Activated T-cell treated with anti-CD3 and anti-CD28 coated beads, Interleukin-2, amount 50 U/mL, for 4 hours (primary cell): ENCODE data around the gene GGT7. TPM values are rescaled to one million over a fixed set of nuclear protein-coding genes. Genes with fewer than 3 reads are reported as not detected.
"Not testable (repeated sequence)": the region's sequence is repeated elsewhere in the genome, so short reads cannot be mapped to it uniquely, and the experiment has no call there.

Experiments
- ATAC-seq, 2 donors: fragments of 200-7000 bp; cut with Tn5 transposase; one replicate each; pipeline ENCODE4 v1.10.0; 2021
- DNase-seq: peaks from one replicate; pipeline ENCODE4 v3.0.0-alpha.2; 2020
- H3K27me3 Mint-ChIP-seq: one replicate; pipeline ENCODE4 v1.8.0; 2021; ENCODE audit warnings: low read depth, mixed read lengths
- H3K36me3 Mint-ChIP-seq: one replicate; pipeline ENCODE4 v1.8.0; 2022; ENCODE audit warnings: mixed read lengths; ENCODE audit not compliant: insufficient read depth
- H3K4me1 Mint-ChIP-seq: one replicate; pipeline ENCODE4 v1.8.0; 2021; ENCODE audit warnings: low read depth, mixed read lengths
- H3K4me3 Mint-ChIP-seq: one replicate; pipeline ENCODE4 v1.8.0; 2021; ENCODE audit warnings: mild to moderate bottlenecking, moderate library complexity, mixed read lengths
- H3K9me3 Mint-ChIP-seq: one replicate; pipeline ENCODE4 v1.8.0; 2021; ENCODE audit warnings: mixed read lengths
- total RNA-seq, 3 donors: library from RNA; stranded (reverse); gene quantifications; one replicate each; pipeline ENCODE4 v1.2.1, GENCODE V29; 2021

The GGT7 gene
- total RNA-seq, 3 donors from 2014 or later = 11.6 to 13.5 (median 13.2) TPM

GRCh38 chr20:34842143-34842542, 30.5 kb downstream of the GGT7 start:
- no peaks in the 10 kb centered on the region for H3K9me3 Mint-ChIP-seq
- H3K27me3 Mint-ChIP-seq = peaks cover 7% of the 10 kb centered on the region
- ATAC-seq (no peak), DNase-seq (no peak)
- H3K36me3 Mint-ChIP-seq = peaks cover 5% of the 10 kb centered on the region
- no peaks in the 10 kb centered on the region for H3K4me1 Mint-ChIP-seq
- no peak overlapping the region for H3K4me3 Mint-ChIP-seq

DNA sequence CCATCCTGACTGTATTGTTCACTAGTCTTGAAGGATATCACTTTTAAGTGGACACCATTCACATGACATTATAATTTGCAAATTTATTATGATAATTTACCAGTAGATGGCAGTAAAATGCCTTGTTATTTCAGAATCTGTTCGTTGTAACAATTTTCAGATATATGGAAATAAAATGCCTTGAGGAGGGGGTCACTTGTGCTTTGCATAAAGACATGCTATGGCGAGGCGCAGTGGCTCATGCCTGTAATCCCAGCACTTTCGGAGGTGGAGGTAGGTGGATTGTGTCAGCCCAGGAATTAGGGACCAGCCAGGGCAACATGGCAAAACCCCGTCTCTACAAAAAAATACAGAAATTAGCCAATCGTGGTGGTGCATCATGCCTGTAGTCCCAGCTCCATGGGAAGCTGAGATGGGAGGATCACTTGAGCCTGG, 38.2 kb downstream of the GGT7 start:
- no peak for DNase-seq

DNA sequence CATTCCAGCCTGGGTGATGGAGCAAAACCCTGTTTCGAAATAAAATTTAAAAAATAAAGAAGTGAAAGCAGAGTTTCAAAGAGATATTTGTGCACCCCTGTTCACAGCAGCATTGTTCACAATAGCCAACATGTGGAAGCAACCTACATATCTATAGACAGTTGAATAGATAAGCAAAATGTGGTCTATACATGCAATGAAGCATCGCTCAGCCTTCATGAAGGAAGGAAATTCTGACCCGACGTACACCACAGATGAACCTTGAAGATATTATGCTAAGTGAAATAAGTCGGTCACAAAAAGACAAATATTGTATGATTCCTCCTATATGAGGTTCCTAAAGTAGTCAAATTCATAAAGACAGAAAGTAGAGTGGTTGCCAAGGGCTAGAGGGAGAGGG, 40.7 kb downstream of the GGT7 start:
- peaks cover 2% of the 10 kb centered on the region for H3K4me1 Mint-ChIP-seq
- peaks cover 10% of the 10 kb centered on the region for H3K27me3 Mint-ChIP-seq
- no peaks in the 10 kb centered on the region for H3K9me3 Mint-ChIP-seq
- no peak for ATAC-seq
- no peak overlapping the region for H3K4me3 Mint-ChIP-seq
- H3K36me3 Mint-ChIP-seq = no peaks in the 10 kb centered on the region
- DNase-seq = no peak

More for the DNA sequence above, 38.2 kb downstream of the GGT7 start:
- peaks cover 10% of the 10 kb centered on the region for H3K27me3 Mint-ChIP-seq
- peaks cover 2% of the 10 kb centered on the region for H3K4me1 Mint-ChIP-seq
- H3K9me3 Mint-ChIP-seq = no peaks in the 10 kb centered on the region
- H3K36me3 Mint-ChIP-seq = no peaks in the 10 kb centered on the region
- ATAC-seq = peak in 1 of 2 donors; percentile 43
- no peak overlapping the region for H3K4me3 Mint-ChIP-seq

DNA sequence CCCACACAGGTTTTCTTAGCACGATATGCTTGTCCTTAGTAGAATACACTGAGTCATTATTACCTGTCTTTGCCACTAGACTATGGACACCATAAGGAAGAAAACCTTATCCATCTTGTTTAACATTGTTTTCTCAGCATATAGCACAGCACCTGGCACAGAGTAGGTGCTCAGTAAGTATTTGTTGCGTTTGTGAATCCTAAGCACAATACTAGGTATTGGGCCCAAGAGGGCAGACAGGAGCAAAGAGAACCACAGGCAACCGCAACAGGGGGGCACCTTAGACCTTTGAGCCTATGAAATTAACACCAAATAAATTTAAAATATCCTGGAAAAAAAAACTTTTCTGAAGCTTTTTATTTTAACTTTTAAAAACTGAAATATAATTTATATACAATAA, 43.5 kb downstream of the GGT7 start:
- no peaks in the 10 kb centered on the region for H3K9me3 Mint-ChIP-seq

GRCh38 chr20:34825530-34826362, 46.9 kb downstream of the GGT7 start, which contains the start of gene NCOA6:
Gene NCOA6, minus strand, starts transcription at chr20:34825651. Its CDS starts 43,296 bp downstream, at chr20:34782355.
- Mint-ChIP-seq H3K4me1 (peaks cover 39% of the 10 kb centered on the region), H3K9me3 (no peaks in the 10 kb centered on the region), H3K36me3 (peaks cover 1% of the 10 kb centered on the region), H3K4me3 (peak within 1 kb of the TSS; percentile 93), H3K27me3 (no peaks in the 10 kb centered on the region)
- peak; percentile 87 for DNase-seq
- ATAC-seq = peak; percentile 76 to 77

More for the DNA sequence above, 43.5 kb downstream of the GGT7 start:
- Mint-ChIP-seq H3K36me3 (no peaks in the 10 kb centered on the region), H3K27me3 (peaks cover 7% of the 10 kb centered on the region), H3K4me1 (peaks cover 11% of the 10 kb centered on the region), H3K4me3 (no peak overlapping the region)
- no peak for DNase-seq
- no peak for ATAC-seq

DNA sequence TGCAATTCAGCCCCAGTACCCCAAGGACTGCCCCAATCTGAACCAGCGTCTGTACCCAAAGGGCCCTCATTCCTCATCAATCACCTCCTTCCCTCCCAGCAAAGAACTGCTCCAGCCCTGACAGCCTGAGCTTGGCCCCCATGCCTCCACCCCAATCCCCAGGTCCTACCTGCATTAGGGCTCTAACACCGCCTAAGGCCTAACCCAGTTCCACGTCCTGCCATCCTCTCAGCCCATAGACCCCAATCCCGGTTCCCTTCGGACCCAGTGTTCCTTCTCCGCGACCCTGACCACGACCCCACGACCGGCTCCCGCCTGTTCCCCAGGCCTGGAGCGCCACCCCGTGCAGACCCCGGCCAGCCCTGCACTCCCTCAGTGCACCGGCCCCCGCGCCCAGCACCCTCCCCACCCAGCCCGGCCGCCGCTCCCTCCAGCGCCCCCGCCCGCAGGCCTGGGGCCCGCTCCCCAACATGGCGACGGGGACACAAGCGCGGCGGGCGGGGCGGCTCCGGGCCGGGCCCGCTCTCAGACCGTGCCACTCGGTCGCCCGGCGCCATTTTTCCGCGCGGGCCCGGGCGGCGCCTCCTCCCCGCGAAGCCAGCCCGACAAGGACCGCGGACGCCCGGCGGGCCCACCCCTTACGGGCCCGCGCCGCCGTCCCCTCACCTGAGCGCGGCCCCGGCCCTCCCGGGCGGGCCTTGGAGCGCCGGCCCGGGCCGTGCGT, 47.7 kb downstream of the GGT7 start:
- H3K36me3 Mint-ChIP-seq = peaks cover 1% of the 10 kb centered on the region
- H3K4me3 Mint-ChIP-seq = peak overlapping the region; percentile 93
- H3K27me3 Mint-ChIP-seq = no peaks in the 10 kb centered on the region
- peaks cover 43% of the 10 kb centered on the region for H3K4me1 Mint-ChIP-seq
- ATAC-seq = peak; percentile 89
- no peaks in the 10 kb centered on the region for H3K9me3 Mint-ChIP-seq
- DNase-seq = peak; percentile 58

DNA sequence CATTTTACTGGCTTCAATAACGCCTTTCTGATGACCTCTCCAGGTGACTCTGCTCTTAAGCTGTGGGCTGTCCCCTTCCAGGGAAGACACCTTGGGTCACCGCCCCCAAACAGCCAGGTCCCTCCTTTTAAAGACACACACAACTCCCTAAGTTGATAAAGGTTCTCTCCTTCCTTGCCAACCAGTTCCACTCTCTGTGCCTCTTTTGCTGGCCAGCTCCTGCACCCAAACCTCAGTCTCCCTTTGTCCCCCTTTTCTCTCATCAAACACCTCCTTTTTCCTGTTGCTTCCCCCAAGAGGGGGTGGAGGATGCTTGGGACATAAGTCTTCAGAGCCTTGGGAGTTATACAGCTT, 48.2 kb downstream of the GGT7 start:
- Mint-ChIP-seq H3K4me3 (peak overlapping the region; percentile 93), H3K4me1 (peaks cover 47% of the 10 kb centered on the region), H3K27me3 (no peaks in the 10 kb centered on the region), H3K9me3 (no peaks in the 10 kb centered on the region), H3K36me3 (peaks cover 1% of the 10 kb centered on the region)
- ATAC-seq (peak; percentile 68), DNase-seq (peak; percentile 70)

DNA sequence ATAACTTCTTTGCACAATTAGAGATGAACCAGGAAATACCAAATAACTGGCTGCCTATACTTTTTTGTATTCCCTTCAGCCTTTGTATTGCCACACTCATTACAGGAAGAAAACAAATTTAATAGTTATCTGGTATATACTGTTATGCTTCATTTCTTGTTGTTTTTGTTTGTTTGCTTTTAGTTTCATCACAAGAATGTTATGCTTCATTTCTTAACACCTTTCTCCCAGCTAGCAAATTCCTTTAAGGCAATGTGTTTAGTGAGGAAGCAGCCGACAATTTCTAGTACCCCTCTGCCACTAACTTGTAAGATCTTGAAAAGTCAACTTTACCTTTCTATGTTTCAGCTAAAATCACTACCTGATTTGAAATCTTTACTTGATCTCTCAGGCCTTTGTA, 48.6 kb downstream of the GGT7 start:
- ATAC-seq (no peak), DNase-seq (no peak)
- H3K4me1 Mint-ChIP-seq = peaks cover 50% of the 10 kb centered on the region
- H3K36me3 Mint-ChIP-seq = peaks cover 1% of the 10 kb centered on the region
- H3K4me3 Mint-ChIP-seq = peak overlapping the region; percentile 93
- no peaks in the 10 kb centered on the region for H3K9me3 Mint-ChIP-seq
- H3K27me3 Mint-ChIP-seq = no peaks in the 10 kb centered on the region

- H3K4me3 Mint-ChIP-seq = no peak overlapping the region
- H3K4me1 Mint-ChIP-seq = peaks cover 62% of the 10 kb centered on the region
- H3K36me3 Mint-ChIP-seq = peaks cover 1% of the 10 kb centered on the region
- DNase-seq (no peak), ATAC-seq (no peak)
- no peaks in the 10 kb centered on the region for H3K9me3 Mint-ChIP-seq
- H3K27me3 Mint-ChIP-seq = no peaks in the 10 kb centered on the region
These were observed 51.7 kb downstream of the GGT7 start for GRCh38 chr20:34820805-34821578.

DNA sequence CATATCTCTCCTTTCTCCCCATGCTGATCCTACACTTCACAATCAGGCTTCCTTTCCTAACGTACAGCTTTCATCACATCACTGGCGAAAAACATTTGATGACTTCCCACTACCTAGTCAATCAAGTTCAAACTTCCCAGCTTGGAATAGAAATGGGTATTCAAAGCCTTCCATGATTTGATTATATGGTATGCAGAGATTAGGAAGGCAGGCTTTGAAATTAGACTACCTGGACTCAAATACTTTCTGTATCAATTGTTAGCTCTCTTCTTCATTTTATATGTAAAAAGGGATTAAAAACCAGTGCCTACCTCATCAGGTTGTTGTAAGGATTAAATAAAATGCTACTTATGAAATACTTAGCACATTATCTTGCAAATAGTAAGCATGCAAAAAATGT, 54.9 kb downstream of the GGT7 start:
- ATAC-seq = no peak
- H3K36me3 Mint-ChIP-seq = peaks cover 1% of the 10 kb centered on the region

GRCh38 chr20:34817072-34817471, 55.6 kb downstream of the GGT7 start:
- no peak for ATAC-seq

More for the DNA sequence above, 54.9 kb downstream of the GGT7 start:
- H3K9me3 Mint-ChIP-seq = no peaks in the 10 kb centered on the region
- H3K4me3 Mint-ChIP-seq = no peak overlapping the region
- no peak for DNase-seq
- H3K27me3 Mint-ChIP-seq = no peaks in the 10 kb centered on the region
- H3K4me1 Mint-ChIP-seq = peaks cover 51% of the 10 kb centered on the region

GRCh38 chr20:34815636-34816035, 57.0 kb downstream of the GGT7 start:
- no peak for ATAC-seq
- Mint-ChIP-seq H3K4me1 (peaks cover 35% of the 10 kb centered on the region), H3K36me3 (no peaks in the 10 kb centered on the region), H3K9me3 (no peaks in the 10 kb centered on the region), H3K4me3 (no peak overlapping the region), H3K27me3 (no peaks in the 10 kb centered on the region)
- DNase-seq = no peak

More at GRCh38 chr20:34817072-34817471, 55.6 kb downstream of the GGT7 start:
- H3K4me3 Mint-ChIP-seq = no peak overlapping the region
- H3K36me3 Mint-ChIP-seq = peaks cover 1% of the 10 kb centered on the region
- no peaks in the 10 kb centered on the region for H3K27me3 Mint-ChIP-seq
- H3K4me1 Mint-ChIP-seq = peaks cover 45% of the 10 kb centered on the region
- no peaks in the 10 kb centered on the region for H3K9me3 Mint-ChIP-seq
- no peak for DNase-seq

DNA sequence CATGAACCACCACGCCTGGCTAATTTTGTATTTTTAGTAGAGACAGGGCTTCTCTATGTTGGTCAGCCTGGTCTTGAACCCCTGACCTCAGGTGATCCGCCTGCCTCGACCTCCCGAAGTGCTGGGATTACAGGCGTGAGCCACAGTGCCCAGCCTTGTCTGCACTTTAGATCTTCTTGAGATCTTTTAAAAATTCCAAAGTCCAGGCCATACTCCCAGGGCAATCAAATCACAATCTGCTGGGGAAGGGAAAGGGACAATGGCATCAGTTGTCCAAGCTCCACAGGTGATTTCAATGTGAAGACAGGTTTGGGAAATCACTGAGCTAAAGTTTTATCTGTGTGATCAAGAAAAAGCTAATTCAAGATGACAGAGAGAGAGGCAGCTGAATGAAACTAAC, 64.1 kb downstream of the GGT7 start:
- Mint-ChIP-seq H3K27me3 (no peaks in the 10 kb centered on the region), H3K9me3 (no peaks in the 10 kb centered on the region)
- ATAC-seq = no peak

GRCh38 chr20:34807944-34808465, 64.7 kb downstream of the GGT7 start:
- H3K4me1 Mint-ChIP-seq, H3K36me3 Mint-ChIP-seq, DNase-seq, H3K9me3 Mint-ChIP-seq, H3K4me3 Mint-ChIP-seq, ATAC-seq, H3K27me3 Mint-ChIP-seq: not testable (repeated sequence)

More for the DNA sequence above, 64.1 kb downstream of the GGT7 start:
- Mint-ChIP-seq H3K36me3 (peaks cover 7% of the 10 kb centered on the region), H3K4me1 (peaks cover 10% of the 10 kb centered on the region), H3K4me3 (no peak overlapping the region)
- DNase-seq = no peak
